Ureter (tissue), 1 donor: Measurements from ENCODE around the gene HDAC5. TPM values are rescaled to one million over a fixed set of nuclear protein-coding genes. Genes with fewer than 3 reads are reported as not detected.
A peak's percentile ranks its signal among the peaks of the same experiment; 100 is the strongest.
"Not testable (repeated sequence)": the region's sequence is repeated elsewhere in the genome, so short reads cannot be mapped to it uniquely, and the experiment has no call there.

Experiments used
- DNase-seq: peaks from one replicate; pipeline ENCODE4 v3.0.0-alpha.2; 2020; ENCODE audit warnings: low spot score
- total RNA-seq: library from RNA; stranded (reverse); gene quantifications from one replicate; pipeline ENCODE4 v1.2.4, GENCODE V29; 2023
- donor health status: DM: yes; HTN: yes; CAD: no.

The HDAC5 gene
- 36.3 TPM for total RNA-seq

DNA sequence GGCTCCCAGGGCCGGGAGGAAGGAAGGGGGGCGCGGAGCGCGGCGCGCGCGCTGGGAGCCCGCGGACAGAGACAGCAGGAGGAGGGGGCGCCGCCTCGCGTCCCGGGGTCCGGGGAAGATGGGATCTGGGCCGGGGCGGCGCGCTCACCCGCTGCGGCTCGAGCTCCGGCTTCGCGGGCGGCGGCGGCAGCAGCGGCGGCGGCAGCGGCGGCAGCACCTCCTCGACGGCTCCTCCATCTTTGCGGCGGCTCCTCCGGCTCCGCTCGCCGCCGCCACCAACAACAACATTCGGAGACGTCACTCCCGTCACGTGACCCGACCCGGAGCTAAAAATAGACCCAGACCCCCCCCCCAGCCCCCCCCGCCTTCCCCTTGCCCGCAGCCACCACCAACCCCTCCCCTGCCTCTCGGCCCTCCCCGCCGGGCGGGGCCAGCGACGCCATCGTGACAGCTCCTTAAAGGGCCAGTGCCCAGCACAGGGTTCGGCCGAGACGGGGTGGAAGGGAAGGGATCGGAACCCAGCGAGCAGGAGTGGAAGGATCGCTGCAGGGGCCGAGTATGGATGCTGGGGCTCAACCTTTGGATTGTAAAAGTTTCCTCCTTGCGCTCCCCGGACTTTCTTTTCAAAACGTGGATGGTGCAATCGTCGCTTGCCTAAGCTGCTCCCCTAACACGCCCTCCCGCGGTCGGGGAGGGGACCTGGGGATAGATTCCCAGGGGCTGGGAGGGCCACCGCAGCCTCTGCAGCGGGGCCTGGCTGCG lies at the start of gene HDAC5:
Gene HDAC5 (minus strand): TSS at position 286 of the 762 bp plus-strand sequence. CDS start 6,126 bp downstream, outside the sequence.
- peak; percentile 97 for DNase-seq

- DNase-seq: no peak
These were observed 48.6 kb upstream of the HDAC5 start for GRCh38 chr17:44171931-44172455.

GRCh38 chr17:44170499-44171201 lies 47.2 kb upstream of the HDAC5 start, which contains the start of gene ASB16:
Gene ASB16, plus strand, starts transcription at chr17:44170704. Its CDS starts 86 bp downstream, at chr17:44170790.
- DNase-seq: no peak

GRCh38 chr17:44170135-44170498 lies 46.7 kb upstream of the HDAC5 start:
- DNase-seq: no peak

DNA sequence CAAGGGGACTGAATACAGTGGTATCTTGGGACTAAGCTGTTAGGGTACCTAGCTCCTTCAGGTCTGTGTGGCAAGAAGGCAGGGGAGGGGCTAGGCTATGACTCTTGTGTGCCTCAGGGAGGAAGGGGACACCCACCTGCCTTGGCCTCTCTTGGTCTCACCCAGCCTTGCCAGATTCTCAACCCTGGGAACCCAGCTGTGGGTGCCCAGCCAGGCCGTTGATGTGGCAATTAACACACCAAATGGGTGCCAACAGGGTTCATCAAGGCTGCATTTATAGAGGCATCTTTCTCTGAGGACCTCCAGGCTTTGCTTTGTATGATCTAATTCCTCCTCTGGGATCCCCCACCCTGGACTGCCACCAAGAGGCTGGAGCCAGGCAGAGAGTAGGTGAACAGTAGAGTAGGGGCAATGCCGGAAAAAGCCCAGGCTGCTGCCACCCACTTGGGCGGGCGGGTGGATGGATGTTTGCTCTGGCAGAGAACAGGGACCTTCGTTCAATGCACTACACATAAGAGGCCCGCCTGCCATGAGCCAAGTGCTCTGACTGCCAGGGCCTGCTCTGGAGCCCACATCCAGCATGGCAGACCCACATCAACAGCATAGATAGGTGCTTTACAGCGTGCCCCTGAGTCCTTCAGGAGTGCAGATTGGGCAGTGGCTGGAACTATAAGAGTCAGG lies 43.9 kb upstream of the HDAC5 start:
- DNase-seq: no peak

DNA sequence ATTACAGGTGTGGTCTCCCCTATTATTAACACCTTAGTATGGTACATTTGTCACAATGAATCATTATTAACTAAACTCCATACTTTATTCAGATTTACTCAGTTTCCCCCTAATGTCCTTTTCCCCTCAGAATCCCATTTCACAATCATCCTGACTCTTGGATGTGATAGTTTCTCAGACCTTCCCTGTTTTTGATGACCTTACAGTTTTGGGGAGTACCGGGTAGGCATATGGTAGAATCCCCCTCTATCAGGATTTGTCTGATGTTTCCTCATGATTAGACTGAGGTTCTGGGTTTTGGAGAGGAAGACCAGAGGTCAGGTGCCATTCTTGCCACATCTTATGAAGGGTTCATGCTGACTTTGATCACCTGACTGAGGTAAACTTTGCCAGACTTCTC lies 41.0 kb upstream of the HDAC5 start:
- DNase-seq: no peak

DNA sequence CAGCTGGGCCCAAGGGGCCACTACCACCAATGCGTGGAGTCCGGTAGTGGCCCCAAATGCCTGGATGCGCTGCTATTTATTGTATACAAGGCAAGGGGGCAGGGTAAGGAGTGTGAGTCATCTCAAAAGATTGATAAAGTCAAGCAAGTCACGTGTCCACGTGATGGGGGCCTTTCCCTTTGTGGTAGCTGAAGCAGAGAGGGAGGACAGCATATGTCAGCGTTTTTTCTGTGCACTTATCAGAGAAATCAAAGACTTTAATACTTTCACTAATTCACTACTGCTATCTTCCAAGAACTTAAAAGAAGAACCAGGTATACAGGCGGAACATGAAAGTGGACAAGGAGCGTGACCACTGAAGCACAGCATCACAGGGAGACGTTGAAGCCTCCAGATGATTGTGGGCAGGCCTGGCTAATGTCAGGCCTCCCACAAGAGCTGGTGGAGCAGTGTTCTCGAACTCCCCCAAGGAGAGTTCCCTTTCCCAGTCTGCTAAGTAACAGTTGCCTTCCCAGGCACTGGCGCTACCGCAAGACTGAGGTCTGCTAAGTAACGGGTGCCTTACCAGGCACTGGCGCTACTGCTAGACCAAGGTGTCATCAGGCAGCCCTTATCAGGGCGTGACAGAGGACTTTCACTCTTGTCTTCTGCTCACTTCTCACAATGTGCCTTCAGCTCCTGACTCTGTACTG lies 36.2 kb upstream of the HDAC5 start:
- DNase-seq: no peak

DNA sequence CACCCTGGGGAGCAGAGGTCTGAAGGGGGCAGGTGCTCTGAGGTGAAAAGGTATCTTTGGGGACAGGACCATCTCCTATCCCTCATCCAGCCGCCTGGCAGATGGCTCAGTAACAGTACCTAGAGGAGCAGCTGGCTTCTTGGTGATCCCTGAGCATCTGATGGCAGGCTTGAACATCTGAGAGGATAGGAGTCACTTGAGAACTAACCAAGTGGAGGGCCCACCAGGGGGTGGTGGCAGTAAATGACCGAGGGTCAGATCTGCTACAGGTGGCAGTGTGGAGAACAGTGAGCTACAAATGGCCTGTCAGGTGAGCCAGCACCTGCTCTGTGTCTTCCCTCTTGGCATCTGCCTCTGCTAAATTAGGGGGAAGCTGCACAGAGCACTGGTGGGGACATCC lies 32.0 kb upstream of the HDAC5 start:
- no peak for DNase-seq

GRCh38 chr17:44152875-44153274 lies 29.4 kb upstream of the HDAC5 start:
- DNase-seq: no peak

GRCh38 chr17:44149750-44150329 lies 26.4 kb upstream of the HDAC5 start:
- no peak for DNase-seq

- not testable (repeated sequence) for DNase-seq
These were observed 25.6 kb upstream of the HDAC5 start for GRCh38 chr17:44149066-44149465.

- DNase-seq: no peak
These were observed 24.4 kb upstream of the HDAC5 start for GRCh38 chr17:44147812-44148211.

GRCh38 chr17:44146375-44147346 lies 23.2 kb upstream of the HDAC5 start:
- no peak for DNase-seq

- no peak for DNase-seq
These were observed 21.7 kb upstream of the HDAC5 start for GRCh38 chr17:44144966-44145739.

GRCh38 chr17:44143921-44144320 lies 20.5 kb upstream of the HDAC5 start:
- not testable (repeated sequence) for DNase-seq

GRCh38 chr17:44137891-44138709 lies 14.7 kb upstream of the HDAC5 start:
- DNase-seq: peak; percentile 88

DNA sequence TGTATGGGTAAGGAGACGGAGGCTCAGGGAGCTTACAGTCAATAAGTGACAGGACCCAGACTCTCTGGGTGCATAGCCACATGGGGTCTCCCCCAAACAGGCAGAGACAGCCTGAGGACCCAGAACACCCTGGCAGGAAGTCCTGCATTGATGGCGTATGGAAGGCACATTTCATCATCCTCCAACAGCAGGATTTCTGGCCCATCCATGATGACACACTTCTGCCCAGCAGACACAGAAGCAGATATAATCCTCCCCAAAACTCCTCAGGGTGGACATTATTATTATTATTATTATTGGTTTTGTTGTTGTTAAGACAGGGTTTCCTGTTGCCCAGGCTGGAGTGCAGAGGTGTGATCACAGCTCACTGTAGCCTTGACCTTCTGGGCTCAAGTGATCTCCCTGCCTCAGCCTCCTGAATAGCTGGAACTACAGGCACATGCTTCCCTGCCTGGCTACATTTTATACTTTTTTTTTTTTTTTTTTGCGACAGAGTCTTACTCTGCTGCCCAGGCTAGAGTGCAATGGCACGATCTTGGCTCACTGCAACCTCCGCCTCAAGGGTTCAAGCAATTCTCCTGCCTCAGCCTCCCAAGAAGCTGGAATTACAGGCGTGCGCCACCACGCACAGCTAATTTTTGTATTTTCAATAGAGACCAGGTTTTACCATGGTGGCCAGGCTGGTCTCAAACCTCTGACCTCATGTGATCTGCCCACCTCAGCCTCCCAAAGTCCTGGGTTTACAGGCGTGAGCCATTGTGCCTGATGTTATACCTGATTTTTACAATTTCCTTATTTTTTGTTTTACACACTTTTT lies 11.5 kb upstream of the HDAC5 start:
- DNase-seq: no peak
